Femur (tissue), 1 donor: Measurements from ENCODE around the gene CEBPA.

Source experiments
- DNase-seq: peaks from one replicate; pipeline ENCODE4 v3.0.0-alpha.2; 2017

Gene CEBPA

DNA sequence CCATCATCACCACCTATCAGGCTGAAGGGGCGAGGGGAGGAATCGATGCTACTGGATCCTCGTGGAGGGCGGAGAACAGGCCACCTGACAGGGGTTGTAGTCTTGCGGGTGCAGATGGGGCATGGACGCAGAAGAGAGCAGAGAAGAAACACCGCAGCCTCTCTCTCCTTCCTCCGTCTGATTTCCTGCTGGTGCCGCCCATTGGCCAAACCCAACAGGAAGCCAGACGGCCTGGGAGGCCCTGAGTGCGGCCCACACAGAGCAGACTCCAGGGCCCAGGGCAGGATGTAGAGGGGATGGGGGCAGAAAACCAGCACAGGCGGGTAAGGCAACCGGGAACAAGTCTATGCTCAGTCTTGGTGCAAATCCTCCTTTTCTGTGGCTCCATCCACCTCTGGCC, 15.4 kb downstream of the CEBPA start:
- no peak for DNase-seq

GRCh38 chr19:33285441-33285927, 16.9 kb downstream of the CEBPA start:
- no peak for DNase-seq

GRCh38 chr19:33284756-33285155, 17.6 kb downstream of the CEBPA start:
- no peak for DNase-seq

GRCh38 chr19:33284146-33284643, 18.1 kb downstream of the CEBPA start:
- no peak for DNase-seq

- DNase-seq: no peak
These were observed 18.7 kb downstream of the CEBPA start for GRCh38 chr19:33283589-33283988.

DNA sequence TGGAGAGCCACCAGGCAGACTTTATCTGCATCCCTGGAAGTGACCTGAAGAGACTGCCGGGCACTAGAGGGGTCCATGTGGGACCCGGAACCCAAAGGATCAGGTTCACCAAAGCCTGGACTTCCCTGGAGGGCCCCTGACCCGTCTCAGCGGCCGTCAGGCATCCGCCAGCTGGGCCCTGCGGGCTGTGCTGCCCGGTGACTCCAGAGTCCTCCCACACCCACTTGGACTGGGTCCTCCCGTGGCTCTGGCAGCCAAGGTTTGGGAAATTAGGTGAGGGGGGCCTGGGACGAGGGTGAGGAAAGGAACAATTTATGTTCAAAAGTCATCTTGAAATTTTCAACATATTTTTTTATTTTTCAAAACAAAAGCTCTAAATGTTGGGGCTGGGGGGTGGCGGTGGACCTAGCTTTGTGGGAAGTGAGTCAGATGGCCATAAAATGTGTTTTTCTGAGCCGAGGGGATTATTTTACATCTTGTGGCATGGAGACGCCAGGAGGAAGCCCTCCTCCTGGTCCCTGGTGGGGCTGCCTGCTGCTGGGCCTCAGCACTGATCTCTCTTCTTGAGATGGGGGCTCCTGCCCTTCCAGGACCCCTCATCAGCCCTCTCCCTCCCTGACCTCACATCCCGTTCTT, 20.2 kb downstream of the CEBPA start:
- DNase-seq: no peak

- DNase-seq: no peak
These were observed 20.9 kb downstream of the CEBPA start for GRCh38 chr19:33281296-33281926.

- no peak for DNase-seq
These were observed 21.9 kb downstream of the CEBPA start for GRCh38 chr19:33280351-33280921.

- no peak for DNase-seq
These were observed 22.6 kb downstream of the CEBPA start for GRCh38 chr19:33279430-33280350.

DNA sequence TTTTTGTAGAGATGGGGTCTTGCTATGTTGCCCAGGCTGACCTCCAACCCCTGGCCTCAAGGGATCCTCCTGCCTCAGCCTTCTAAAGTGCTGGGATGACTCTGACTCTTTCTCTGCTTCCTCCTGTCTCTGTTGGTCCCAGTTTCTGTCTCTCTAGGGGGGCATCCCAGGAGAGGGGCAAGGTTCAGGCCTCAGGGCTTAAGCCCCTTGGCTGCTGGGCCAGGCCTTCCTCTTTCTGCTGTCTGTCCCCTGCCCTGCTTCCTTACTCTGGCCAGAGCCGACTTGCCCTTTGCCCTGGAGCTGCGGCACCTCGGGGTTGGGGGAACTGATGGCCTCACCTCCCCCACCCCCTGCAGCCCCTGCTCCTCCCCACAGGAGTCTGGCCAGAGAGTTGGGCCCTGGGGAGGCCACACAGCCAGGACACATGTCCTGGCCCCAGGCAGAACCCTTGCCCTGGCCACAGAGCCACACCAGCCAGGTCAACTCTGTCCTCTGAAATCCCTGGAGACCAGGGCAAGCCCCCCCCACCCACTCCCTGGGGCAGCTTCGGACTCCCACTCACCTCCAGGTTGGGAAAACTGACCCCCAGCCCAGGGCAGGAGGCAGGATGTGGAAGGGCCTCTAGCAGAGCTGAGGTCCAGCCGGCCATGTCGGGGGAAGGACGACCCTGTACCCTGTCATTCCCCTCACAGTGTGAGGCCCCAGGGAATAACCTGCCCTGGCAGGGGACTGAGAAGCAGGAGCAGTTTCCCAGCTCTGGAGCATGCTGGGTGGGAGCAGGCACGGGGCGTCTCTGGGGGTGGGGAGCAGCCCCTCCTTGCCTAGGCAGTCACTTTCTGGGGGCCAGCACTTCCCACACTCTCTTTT, 23.7 kb downstream of the CEBPA start:
- DNase-seq: no peak

- no peak for DNase-seq
These were observed 24.3 kb downstream of the CEBPA start for GRCh38 chr19:33278023-33278402.

GRCh38 chr19:33277434-33277833, 24.9 kb downstream of the CEBPA start:
- DNase-seq: no peak

- no peak for DNase-seq
These were observed 26.3 kb downstream of the CEBPA start for GRCh38 chr19:33275933-33276619.

GRCh38 chr19:33275559-33275932, 26.8 kb downstream of the CEBPA start:
- no peak for DNase-seq

GRCh38 chr19:33274663-33275558, 27.4 kb downstream of the CEBPA start:
- DNase-seq: no peak

- DNase-seq: peak; percentile 60
These were observed 28.3 kb downstream of the CEBPA start for GRCh38 chr19:33273881-33274662.

GRCh38 chr19:33273065-33273736, 29.1 kb downstream of the CEBPA start:
- DNase-seq: no peak

DNA sequence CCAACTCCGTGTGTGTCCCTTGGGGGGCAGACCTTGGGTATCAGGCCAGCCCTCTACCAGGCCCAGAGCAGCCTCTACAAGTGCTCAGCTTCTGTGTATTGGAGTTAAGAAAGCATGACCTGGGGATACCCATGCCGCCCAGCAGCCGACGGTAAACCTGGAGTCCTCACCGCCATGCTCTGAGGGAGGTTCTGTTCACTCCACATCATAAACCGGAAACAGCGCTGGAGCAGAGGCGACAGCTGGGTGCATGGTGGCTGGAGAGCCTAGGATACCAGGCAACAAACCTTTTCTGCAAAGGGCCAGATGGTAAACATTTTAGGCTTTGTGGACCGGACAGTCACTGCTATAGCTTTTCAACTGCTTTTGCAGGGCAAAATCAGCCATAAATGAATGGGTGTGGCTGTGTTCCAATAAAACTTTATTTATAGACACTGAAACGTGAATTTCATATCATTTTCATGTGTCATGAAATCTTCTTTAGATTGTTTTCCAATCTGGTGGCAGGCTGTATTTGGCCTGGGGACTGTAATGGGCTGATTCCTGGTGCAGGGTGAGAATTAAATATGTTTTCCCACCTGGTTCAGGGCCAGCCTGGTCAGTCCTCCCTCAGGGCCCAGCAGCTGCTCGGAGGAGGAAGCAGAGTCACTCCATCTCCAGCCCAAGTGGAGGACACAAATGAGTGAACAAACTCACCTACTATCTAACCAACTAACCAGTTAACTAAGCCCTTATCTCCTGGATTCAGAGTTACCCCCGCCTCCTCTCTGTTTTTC, 30.9 kb downstream of the CEBPA start:
- DNase-seq: no peak
